Stimulated activated CD4-positive, alpha-beta T cell treated with anti-CD3 and anti-CD28 coated beads, Interleukin-4, amount 100 ng/mL, for 48 hours (primary cell): ENCODE data around the gene FGB.
"Not testable (repeated sequence)": the region's sequence is repeated elsewhere in the genome, so short reads cannot be mapped to it uniquely, and the experiment has no call there.

Source experiments
- DNase-seq, 2 donors: peaks; one replicate each; pipeline ENCODE4 v3.0.0-alpha.2; 2020; ENCODE audit warnings: low read depth in 2 of 2

The FGB gene

DNA sequence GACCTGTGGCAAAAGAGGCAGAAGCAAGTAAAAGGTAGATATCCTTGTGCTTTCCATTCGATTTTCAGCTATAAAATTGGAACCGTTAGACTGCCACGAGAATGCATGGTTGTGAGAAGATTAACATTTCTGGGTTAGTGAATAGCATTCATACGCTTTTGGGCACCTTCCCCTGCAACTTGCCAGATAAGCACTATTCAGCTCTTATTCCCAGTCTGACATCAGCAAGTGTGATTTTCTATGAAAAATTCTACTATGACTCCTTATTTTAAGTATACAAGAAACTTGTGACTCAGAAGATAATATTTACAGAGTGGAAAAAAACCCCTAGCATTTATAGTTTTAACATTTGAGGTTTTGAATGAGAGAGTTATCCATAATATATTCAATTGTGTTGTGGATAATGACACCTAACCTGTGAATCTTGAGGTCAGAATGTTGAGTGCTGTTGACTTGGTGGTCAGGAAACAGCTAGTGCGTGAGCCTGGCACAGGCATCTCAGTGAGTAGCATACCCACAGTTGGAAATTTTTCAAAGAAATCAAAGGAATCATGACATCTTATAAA, 3.9 kb downstream of the FGB start:
- no peak for DNase-seq

DNA sequence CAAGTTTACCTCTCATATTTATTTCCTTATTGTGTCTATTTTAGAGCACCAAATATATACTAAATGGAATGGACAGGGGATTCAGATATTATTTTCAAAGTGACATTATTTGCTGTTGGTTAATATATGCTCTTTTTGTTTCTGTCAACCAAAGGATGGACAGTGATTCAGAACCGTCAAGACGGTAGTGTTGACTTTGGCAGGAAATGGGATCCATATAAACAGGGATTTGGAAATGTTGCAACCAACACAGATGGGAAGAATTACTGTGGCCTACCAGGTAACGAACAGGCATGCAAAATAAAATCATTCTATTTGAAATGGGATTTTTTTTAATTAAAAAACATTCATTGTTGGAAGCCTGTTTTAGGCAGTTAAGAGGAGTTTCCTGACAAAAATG, 6.2 kb downstream of the FGB start:
- DNase-seq: no peak

DNA sequence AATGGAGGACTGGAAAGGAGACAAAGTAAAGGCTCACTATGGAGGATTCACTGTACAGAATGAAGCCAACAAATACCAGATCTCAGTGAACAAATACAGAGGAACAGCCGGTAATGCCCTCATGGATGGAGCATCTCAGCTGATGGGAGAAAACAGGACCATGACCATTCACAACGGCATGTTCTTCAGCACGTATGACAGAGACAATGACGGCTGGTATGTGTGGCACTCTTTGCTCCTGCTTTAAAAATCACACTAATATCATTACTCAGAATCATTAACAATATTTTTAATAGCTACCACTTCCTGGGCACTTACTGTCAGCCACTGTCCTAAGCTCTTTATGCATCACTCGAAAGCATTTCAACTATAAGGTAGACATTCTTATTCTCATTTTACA, 6.8 kb downstream of the FGB start:
- no peak for DNase-seq

DNA sequence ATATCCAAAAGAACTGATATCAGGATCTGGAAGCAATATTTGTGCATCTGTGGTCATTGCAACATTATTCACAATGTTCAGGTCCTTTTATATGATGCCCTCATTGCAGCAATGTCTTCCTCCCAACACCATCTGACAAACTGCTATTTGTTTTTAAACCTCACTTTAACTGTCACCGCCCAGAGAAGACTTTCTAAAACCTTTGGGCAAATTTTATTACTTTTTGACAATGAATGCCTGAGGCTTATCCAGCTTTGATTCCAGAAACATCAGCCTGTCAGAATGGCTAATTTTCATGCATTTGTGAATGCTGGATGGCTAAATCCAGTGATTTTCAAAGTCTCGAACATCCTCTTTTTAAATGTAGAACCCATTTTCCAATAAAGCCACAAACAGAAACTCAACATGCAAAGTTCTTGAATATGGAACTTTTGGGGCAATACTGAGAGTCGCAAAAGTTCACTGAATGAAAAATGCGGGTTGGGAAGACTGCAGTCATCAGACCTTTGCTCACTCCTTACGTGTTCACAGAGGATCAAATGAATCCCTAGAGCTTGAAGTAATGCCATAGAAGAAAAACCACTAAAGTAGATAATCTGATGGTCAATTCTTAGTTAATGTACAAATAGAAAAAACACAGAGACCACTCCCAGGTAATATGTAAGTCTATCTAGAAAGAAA, 10.5 kb downstream of the FGB start:
- DNase-seq: no peak

DNA sequence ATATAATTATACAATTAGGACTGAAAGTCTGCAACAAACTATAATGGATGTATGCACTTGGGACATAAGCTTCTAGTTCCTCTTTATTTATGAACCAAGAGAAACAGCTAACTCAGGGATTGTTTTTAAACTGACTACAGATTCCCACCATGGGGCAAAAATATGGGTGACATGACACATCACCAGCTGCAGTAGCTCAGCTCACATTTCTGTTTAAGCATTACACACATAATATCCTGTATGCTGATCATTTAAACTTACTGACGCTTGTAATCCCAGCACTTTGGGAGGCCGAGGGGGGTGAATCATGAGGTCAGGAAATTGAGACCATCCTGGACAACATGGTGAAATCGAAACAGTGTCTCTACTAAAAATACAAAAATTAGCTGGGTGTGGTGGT, 11.5 kb downstream of the FGB start:
- no peak for DNase-seq

DNA sequence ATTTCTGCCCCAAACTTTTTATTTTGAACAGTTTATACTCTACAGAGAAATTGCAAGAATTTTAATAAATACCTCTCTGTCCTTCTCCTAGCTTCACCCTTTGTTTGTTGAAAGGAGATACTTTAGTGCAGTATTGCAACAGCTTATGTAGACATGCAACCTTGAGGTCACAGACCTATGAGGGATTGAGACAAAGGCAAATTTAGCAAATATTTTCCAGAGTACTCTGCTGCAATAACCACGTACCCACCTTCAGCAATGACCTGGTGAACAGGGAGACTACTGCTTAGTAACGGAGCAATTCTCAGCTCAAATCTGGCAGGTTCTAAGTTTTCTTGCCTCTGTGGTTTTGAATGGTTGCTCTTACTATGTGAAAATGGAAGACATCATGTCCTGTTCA, 14.5 kb downstream of the FGB start:
- no peak for DNase-seq

DNA sequence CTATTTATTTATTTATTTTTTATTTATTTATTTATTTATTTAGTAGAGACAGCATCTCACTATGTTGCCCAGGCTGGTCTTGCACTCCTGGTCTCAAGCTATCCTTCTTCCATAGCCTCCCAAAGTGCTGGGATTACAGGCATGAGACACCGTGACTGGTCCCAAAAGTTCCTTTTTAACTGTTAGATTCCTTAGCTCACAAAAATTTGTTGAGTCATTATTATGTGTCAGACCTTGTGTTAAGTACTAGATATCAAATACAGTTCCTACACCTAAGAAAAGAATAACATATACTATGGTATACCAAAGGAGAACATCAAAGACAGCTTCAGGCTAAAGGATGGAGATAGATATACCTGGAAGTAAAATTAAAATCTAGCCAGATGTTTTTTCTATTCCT, 16.1 kb downstream of the FGB start:
- DNase-seq: no peak

DNA sequence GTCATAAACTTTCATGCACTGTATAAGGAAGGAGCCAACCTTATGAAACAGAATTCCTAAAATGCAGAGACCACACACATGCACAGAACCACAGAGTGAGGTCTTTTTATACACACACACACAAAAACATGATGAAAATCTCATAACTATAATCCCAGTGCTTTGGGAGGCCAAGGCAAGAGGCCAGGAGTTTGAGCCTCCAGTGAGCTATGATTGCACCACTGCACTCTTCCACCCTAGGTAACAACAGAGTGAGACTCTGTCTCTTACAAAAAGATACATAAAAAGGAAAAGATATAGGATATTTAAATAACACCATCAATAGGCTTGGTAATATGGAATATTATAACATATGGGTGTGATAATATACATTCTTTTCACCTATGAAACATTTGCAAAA, 17.1 kb downstream of the FGB start:
- no peak for DNase-seq

DNA sequence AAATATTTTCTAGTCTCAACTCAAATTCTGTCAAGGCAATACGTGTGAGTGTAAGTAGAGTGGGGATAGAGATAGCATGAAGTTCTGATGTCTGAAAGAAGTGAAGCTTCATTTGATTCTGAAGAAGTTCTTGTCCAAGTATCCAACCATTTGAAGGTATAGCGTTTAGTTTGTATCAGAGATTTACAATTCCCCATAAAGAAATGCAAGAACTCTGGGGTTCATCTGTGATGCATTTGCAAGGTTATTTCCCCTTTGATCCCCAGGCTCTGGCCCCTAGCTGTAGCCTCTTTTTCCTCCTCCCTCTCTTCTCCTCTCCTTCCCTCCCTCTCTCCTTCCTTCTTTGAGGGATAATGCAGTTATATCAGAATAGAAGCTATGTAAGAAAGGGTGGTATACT, 19.9 kb downstream of the FGB start:
- DNase-seq: no peak

DNA sequence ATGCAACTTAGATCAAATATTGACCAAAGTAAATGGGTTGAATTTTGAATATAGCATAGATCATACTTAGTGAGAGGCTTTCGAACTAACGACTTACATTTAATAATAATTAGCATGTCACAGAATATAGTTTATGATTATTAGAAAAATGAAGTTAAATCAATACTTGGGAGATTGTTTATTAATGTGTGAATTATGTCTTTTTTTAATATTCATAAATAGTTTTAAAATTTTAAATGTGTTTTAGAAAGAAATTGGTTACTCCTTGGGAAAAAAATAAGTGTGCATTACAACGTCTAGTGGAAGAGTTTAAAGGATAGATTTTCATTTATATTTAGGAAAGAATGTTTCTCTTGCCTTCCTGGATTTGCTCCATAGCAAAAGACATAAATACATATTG, 20.4 kb downstream of the FGB start:
- no peak for DNase-seq

DNA sequence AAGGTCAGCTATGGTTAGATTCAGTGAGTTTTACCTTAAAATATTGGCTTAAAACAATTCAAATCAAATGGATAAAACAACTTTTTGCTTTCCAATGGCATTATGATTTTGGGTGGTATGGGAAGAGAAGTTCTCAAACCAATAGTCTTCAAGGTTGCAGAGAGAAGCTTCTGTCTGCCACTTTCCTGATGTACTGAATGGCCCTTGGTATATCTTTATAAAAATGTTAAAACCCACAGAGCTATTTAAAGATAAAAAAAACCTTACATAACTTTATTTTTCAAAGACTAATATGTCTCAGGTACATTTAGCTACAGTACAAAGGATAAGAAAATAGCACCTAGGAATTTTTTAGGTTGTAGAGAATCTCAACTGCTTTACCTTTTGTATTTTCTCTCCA, 20.9 kb downstream of the FGB start:
- DNase-seq: no peak

DNA sequence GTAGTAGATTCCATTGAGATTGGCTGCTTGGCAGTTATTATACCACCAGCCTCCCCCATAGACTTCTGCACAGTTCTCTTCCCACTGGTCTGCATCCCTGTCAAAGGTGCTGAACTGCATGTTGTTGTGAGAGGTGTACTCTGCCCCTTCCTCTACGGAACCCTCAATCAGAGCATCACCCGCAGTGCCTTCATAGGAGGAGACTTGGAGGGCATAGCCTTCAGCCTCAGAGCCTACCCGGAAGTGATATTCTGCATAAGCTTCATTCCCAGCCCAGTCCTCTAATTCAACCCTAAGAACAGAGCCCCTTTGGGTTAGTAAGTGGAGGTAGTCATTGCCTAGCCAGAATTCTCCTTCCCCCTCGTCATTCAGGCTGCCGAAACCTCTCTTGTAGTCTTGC, 21.4 kb downstream of the FGB start:
- no peak for DNase-seq

DNA sequence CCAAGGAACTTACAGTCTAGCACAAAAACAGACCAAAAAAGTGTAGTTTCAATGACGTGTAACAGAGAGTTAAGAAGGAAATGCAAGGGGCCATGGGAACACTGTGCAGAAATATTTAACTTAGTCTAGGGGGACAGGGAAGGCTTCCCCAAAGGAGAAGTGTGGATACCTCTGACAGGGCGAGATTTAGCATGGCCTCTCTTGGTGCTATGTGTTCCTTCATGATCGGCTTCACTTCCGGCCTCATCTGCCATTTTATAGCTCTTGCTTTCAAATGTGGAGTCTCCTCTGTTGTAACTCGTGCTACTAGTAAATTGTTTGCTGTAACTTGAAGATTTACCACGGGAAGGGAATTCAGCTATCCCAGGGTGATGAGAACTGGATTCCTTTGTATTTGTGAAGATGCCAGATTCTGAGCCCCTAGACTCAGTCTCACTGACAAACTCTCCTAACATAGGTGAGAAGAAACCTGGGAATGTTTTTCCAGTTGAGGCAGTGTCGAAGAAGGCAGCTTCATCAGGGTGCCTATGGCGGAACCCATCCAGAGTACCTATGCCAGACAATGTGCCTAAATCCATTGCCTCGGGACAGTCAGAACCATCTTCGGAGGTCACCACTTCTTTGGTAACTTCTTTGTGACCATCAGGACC, 22.7 kb downstream of the FGB start:
- DNase-seq: no peak

DNA sequence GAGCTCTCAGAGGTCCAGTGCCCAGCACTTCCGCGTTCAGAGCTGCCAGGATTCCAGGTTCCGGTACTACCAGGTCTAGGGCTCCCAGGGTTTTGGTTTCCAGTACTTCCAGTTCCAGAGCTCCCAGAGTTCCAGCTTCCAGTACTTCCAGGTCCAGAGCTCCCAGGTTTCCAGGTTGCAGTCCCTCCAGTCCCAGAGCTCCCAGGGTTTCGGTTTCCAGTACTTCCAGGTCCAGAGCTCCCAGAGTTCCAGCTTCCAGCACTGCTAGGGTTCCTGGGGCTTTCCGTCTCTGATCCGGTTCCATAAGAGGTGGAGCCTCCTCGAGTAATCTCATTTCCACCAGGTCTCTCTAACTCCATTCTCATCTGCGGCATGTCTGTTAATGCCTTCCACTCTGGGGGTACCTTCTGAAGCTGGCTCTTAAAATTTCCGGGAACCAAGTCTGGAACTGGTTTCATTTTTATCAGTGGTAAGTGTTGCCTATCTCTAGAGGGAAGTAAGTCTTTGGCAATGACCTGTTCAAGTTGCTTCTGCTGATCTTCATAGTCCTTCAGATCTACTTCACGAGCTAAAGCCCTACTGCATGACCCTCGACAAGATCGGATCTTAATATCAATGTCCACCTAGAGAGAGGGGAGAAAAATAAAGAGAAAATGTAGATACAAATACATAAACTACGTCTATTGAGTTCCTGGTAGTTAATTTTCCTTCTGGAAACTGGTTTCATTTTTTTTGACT, 23.7 kb downstream of the FGB start:
- DNase-seq: no peak

DNA sequence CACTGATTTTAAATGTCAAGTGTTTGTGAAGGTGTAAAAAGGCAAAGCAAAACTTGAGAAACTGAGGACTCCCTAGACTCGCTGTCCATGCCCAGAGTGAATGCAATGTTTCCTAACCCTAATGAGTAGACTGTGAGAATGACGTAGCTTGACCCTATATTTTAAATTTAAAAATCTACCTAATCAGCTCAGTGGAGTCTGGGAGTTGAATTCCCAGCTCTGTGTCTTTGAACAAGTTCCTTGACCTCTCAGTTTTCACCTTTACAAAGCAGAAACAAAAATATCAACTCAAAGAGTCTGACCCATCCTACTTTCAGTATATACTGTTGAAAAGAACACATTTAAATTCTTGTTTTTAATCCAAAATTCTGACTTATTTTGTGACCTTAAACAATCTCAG, 25.4 kb downstream of the FGB start:
- DNase-seq: no peak

DNA sequence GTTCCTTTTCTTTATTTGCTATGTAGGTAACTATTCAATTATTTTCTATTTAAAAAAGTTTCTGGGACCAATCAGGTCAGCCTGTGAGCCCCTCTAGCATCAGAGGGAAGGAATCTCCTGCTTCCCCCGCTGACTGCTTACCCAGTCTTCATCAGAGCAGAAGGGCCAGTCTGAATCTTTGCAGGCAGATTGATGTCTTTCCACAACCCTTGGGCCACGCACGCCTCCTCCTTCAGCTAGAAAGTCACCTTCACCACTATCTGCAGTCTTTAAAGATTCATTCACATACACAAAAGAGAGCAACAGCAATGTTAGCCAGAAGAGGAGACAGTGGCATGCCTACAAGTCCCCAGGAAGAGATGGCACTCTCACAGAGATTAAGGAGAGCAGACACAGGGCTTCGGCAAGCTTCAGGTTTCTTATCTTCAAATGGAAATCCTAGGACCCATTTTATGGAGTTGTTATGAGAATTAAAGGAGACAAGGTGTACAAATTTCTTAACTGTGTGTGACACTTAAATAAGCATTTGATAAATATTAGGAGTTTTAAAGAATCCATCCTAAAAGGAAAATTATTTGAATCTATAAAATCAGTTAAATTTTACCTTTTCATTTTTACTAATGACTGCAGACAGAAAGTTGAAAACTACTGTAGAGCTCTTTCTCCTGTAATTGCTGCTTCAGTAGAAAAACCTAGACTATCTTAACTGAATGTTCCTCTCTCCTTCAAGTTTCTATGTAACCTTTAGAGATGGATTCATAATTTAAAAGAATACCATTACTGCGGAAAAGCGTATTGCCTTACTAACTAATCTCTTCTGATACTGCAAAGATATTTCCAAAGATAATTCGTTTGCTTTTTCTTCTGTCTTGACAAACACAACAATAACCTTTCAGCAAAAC, 26.7 kb downstream of the FGB start:
- DNase-seq: no peak

DNA sequence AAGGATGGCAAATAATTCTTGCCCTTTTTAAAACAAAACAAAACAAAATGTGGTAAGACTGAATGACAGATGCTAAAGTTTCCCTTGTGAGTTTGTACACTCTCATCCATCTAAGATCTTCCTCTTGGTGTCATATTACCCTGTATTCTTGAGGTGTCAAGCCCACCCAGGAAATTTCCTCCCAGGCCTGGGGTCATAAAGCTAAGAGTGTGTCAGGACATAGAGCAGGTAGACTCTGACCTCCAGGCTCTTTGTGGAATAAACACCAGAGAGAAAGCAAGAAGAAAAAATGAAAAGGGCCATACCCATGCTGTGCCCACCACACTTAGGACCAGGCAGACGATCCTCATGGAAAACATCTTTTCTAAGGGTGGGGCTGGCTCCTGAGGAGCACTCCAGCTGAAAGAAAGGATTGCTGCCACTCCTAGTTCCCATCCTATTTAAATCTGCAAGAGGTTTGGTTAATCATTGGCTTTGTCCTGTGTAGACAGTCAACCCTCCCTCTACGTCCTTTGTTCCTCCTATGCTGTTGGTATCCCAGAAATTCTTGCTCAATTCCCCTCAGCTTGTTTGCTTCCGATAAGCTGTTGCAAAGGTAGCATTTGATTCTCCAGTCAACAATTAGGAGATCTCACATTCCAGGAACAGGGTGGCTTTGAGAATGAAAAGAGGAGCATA, 27.7 kb downstream of the FGB start, which contains the start of gene FGA:
TSS of gene FGA (minus strand) at position 414 of the 678 bp plus-strand sequence. CDS start at position 359, 55 bp downstream.
- no peak for DNase-seq

DNA sequence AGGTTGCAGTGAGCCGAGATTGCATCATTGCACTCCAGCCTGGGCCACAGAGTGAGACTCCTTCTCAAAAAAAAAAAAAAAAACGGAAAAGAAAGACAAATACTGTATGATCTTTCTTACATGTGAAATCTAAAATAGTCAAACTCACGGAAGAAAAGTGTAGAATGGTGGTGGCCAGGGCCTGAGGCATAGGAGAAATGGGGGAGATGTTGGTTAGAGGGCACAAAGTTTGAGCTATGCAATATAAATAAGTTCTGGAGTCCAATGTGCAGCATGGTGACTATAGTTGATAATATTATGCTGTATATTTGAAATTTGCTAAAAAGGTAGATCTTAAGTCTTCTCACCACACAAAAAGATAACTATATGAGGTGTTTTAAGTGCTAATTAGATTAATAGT, 29.1 kb downstream of the FGB start:
- no peak for DNase-seq

DNA sequence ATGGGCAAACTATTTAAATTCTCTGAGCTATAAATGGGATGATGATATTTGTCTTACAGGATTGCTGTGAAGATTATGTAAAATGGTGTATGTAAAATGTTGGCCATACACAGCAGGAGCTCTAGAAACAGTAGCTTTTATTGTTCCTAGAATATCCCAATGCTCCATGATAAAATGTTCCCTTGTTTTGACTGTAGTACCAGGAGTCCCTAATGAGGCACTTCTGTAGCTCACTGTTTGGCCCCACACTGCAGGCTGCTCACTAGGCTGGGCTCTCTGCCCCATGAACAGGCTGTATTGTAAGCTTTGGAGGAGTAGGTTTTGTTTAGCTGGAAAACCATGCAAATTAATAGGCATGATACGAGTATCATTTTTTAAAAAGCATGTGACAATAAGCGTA, 31.1 kb downstream of the FGB start:
- DNase-seq: no peak

DNA sequence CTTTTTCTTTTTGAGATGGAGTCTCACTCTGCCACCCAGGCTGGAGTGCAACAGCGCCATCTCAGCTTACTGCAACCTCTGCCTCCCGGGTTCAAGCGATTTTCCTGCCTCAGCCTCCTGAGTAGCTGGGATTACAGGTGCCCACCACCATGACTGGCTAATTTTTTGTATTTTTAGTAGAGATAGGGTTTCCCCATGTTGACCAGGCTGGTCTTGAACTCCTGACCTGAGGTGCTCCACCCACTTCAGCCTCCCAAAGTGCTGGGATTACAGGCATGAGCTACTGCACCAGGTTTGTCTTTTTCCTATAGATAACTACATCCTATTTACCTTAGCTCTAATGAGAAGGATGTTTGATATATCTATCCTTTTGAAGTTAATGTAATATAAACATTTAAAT, 31.5 kb downstream of the FGB start:
- not testable (repeated sequence) for DNase-seq

DNA sequence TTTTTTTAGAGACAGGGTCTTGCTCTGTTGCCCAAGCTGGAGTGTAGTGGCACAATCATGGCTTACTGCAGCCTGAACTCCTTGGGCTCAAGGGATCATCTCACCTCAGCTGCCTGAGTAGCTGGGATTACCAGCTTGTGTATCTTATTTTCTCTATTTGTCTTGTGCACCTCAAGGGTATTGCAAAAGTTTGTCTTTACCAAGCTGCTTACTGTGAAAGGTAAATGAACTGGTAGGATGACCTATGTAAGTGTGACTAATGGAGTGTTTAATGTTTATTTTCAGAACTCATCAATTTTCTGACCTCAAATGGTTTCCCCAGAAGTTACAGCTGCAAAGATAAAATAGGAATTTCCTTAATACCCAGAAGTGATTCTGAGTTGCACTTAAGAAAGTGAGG, 33.0 kb downstream of the FGB start:
- no peak for DNase-seq
